GM18498 (cell line): Measurements from ENCODE around the gene IRS2.
"Not testable (repeated sequence)": the region's sequence is repeated elsewhere in the genome, so short reads cannot be mapped to it uniquely, and the experiment has no call there.

Source experiments
- ATAC-seq: cut with Tn5 transposase; IDR thresholded peaks from one replicate; pipeline ENCODE4 v1.9.1; 2021; ENCODE audit warnings: mild to moderate bottlenecking, moderate library complexity; ENCODE audit not compliant: unreplicated experiment

Gene IRS2, protein sequence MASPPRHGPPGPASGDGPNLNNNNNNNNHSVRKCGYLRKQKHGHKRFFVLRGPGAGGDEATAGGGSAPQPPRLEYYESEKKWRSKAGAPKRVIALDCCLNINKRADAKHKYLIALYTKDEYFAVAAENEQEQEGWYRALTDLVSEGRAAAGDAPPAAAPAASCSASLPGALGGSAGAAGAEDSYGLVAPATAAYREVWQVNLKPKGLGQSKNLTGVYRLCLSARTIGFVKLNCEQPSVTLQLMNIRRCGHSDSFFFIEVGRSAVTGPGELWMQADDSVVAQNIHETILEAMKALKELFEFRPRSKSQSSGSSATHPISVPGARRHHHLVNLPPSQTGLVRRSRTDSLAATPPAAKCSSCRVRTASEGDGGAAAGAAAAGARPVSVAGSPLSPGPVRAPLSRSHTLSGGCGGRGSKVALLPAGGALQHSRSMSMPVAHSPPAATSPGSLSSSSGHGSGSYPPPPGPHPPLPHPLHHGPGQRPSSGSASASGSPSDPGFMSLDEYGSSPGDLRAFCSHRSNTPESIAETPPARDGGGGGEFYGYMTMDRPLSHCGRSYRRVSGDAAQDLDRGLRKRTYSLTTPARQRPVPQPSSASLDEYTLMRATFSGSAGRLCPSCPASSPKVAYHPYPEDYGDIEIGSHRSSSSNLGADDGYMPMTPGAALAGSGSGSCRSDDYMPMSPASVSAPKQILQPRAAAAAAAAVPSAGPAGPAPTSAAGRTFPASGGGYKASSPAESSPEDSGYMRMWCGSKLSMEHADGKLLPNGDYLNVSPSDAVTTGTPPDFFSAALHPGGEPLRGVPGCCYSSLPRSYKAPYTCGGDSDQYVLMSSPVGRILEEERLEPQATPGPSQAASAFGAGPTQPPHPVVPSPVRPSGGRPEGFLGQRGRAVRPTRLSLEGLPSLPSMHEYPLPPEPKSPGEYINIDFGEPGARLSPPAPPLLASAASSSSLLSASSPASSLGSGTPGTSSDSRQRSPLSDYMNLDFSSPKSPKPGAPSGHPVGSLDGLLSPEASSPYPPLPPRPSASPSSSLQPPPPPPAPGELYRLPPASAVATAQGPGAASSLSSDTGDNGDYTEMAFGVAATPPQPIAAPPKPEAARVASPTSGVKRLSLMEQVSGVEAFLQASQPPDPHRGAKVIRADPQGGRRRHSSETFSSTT (N-terminal part only)

DNA sequence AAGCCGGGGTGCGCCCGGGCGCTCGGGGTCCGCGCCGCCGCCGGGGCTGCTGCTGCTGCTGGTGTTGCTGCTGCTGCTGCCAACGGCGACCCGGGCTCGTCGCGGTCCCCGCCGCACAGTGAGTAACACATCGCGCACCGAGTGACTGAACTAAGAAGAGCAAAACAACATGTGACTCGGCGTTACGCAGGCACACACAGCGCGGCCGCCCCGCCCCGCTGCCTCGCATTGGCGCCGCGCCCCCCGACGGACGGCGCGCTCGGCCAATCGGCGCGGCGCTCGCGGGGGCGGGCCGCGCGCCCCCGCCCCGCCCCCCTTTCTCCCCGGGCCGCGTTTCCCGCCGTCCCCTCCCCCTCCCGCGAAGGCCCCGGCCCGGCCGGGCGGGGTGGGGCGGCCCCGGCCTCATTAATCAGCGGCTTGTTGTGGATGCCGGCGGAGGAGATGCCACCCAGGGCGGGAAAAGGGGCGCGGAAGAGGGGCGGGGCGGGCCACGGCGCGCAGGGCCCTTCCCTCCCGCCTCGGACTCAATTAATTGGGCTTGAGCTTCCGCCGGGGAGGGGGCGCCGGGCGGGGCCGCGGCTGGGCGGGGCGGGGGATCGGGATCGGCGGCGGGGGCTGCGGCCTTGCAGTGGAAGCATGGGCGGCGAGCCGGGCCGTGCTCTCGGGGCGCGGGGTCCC lies at the start of gene IRS2:
Gene IRS2 (minus strand): TSS at position 127 of the 678 bp plus-strand sequence. CDS start 530 bp downstream, outside the sequence.
- peak; percentile 93 for ATAC-seq

DNA sequence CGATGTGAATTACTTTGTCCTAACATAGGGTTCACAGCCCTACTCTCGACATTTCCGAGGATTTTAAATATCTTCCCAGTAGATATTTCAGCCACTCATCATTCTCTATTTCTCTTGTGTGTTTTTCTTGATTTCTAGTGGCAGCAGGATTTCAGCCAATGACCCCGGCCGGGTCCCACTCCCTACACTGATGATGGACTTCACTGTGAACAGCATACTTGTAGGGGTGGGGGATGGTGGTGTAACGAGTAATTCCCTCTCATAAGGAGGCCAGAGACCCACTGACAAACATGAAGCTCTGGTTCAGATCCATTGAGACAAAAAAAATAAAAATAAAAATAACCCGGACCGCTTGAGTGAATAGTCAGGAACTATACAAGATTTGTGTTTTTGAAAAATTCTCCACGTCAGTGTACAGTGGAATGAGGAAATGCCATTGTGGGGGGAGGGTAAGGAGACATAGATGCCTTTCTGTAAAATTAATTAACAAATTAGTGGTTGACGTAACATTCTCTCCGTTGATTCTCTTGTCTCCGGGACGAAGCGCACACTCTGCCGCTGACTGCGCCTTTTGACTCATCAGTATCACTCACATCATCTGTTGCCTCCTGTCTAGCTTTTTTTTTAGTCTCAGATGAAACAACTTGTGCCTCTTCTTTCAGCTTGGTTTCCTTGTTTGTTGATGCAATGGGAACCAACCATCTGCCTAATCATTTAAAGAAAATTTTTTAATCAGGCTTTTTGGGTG lies 48.8 kb upstream of the IRS2 start:
- no peak for ATAC-seq

DNA sequence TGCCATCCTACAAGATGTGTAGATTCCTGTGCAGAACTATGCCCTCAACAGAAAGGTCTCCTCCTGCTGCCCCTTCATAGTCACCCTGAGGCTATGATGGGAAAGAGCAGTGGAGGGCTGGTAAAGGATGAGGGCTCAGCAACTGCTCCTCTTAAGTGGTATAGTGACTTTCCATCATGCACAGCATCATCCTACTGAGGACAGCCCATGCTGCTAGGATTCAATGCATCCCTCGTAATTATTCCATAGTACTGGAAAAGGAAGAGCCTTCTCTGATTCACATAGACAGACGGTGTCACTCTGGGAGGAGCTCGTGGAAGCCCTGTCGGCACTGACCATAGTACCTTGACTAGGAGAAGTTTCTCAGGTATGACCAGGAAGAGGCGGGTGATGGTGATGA lies 47.6 kb upstream of the IRS2 start:
- ATAC-seq = no peak

DNA sequence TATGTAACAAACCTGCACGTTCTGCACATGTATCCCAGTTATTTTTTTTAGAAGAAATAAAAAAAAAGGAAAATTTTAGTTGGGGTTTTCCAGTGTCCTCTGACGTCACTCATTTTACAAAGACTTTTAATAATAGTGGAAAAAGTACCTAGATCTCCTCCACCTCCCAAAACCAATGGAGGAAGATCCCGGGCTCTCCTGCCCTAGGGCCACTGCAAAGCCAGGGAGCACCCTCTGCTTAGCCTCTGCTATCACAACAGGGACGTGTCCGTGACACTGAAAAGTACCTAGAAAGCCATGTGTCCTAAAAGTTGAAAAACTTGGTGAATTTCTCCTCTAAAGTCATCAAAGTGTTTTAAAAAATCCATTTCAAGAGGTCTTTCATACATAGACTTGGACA lies 46.7 kb upstream of the IRS2 start:
- no peak for ATAC-seq

DNA sequence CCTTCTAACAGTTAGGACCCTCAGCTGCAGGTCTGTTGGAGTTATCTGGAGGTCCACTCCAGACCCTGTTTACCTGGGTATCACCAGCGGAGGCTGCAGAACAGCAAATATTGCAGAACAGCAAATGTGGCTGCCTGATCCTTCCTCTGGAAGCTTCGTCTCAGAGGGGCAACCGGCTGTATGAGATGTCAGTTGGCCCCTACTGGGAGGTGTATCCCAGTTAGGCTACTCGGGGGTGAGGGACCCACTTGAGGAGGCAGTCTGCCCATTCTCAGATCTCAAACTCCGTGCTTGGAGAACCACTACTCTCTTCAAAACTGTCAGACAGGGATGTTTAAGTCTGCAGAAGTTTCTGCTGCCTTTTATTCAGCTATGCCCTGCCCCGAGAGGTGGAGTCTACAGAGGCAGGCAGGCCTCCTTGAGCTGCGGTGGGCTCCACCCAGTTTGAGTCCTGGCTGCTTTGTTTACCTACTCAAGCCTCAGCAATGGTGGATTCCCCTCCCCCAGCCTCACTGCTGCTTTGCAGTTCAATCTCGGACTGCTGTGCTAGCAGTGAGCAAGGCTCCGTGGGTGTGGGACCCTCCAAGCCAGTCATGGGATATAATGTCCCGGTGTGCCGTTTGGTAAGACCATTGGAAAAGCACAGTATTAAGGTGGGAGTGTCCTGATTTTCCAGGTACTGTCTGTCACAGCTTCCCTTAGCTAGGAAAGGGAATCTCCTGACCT lies 42.4 kb upstream of the IRS2 start:
- ATAC-seq = not testable (repeated sequence)

DNA sequence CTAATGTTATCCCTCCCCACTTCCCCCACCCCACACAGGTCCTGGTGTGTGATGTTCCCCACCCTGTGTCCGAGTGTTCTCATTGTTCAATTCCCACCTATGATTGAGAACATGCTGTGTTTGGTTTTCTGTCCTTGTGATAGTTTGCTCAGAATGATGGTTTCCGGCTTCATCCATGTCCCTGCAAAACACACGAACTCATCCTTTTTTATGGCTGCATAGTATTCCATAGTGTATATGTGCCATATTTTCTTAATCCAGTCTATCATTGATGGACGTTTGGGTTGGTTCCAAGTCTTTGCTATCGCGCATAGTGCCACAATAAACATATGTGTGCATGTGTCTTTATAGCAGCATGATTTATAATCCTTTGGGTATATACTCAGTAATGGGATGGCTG lies 36.8 kb upstream of the IRS2 start:
- ATAC-seq = not testable (repeated sequence)

DNA sequence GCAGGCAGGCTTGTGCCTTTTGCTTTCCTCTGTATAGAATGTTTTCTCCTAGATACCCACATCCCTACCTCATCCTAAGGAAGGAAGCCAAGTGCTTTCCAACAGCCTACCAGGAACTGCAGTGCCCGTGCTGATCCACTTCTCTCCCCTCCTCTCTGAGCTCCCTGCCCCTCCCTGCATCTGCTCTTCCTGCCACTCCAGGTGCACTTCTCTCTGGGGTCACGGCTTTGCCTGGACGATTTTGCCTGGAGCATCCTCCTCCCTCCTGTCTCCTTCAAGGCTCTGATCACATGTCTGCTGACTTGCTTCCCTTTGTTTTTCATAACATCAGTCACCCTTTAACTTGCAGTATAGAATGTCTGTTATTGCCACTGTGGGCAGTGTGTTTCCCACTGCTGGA lies 34.7 kb upstream of the IRS2 start:
- no peak for ATAC-seq

DNA sequence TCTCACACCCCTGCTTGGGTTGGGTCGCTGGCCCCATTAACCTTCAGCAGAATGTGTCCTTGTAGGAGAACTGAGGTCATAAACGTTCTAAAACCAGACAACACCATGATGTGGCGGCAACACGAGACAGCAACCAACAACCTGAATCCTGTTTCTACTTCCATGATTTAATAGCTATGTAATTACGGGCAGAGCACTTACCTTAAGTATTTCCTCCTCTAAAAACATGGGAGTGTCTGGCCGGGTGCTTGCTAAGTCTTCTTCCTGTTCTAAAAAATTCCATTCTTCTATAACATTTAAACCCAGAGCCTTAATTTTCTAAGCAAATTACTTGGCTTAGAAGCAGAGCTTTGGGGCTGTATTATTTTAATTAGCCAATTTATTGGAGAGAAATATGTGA lies 33.5 kb upstream of the IRS2 start:
- no peak for ATAC-seq

DNA sequence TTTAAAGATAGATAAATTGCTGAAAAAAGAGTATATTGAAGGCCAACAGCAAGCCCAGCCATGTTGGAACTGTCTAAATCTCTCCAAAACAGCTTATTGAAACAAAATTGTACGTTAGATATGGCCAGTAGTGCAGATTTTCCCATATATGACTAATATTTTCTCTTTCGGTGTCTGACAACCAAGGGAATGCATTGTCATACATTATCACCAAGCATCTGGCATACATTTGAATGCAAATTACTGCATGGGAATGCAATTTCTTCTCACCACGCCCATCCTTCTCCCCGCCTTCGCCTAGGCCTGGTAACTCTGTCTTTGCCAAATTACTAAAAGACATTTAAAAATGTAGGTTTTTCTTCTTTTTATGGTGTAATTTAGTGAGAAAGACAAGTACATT lies 32.5 kb upstream of the IRS2 start:
- no peak for ATAC-seq

DNA sequence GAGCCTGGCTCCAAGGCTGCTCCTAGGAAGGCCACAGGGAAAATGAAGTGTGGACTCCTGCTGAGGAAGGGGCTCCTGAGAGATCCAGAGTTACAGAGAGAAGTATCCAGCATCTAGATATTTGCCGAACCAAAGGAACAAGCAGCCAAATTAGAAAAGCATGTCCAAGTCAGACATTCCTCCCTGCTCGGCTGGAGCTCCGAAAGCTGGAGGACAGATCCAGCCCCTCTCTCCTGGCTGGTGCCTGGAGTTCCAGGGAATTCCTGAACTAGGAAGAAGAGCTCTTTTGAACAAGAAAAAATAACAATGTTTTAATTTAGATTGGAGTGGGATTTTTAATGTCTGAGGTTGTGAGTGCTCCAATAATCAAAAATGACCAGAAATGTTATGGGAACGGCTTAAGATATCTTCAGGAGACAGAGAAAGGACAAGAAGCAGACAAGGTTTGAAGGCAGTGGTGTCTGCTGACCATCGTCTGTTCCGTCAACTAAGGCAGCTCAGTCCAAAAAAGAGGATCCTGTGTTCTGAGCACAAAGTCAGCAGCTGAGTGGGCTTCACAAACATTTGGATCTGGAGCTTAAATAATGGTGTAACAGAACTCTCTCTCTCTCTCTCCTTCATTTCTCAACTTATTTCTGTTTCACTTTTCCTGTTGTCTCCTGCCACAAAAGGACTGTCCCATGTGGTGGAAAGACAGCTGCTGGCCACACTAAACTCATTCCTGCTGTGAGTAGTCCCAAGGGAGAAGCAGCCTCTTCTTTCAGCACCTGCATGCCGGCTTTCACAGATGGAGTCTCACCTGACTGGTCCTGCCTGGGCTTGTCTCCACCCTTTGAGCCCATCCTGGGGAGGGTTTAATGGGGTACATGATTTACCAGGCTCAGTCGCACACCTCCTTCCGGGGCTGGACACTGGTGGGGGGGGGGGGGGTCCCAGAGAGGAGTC lies 31.5 kb upstream of the IRS2 start:
- ATAC-seq = no peak

DNA sequence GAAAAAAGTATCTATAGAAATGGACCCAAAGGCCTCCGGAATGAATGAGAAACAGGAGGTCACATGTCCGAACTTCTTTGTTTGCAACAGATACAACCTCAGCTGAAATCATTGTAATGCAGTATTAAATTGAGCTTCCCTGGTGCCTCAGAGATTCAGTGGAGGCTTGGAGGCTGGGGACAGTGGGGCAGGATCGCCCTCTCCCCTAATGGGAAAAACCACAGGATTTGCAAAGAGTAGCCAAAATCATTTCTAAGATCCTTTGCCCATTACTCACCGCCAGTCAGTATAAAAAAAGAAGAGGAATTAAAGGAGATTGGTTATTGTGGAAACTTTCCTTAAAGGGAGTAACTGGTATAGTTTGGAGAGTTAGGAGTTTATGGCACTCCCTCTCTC lies 30.4 kb upstream of the IRS2 start:
- no peak for ATAC-seq

DNA sequence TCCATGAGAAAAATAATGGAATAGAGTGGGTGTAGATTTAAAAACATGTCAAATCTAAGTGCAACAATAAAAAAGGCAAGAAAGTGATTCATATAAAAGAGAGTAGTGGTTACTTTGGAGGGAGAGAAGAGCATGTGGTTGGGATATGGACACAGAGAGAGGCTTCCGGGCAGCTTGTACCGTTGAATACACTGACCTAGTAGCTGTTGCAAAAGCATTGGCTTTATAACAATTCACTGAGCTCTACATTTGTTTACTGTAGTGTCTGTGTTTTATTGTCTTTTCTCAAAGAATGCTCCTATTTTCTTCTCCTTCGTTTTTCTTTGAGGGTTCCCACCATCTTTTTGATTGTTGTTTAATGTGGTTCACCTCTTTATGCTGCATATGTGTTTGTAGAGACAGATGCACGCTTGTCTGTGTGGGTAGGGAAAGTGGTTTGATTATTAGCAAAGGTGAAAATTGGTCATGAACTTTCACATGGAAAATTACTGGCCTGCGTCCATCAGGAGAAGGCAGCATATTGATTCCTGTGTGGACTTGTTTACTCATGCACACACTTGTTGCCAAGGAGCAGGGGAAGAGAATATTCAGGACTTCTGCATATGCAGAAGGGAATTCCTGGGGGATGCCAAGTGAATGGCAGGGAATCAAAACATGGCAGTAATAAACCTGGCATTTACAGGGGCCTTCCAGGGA lies 29.9 kb upstream of the IRS2 start:
- no peak for ATAC-seq

DNA sequence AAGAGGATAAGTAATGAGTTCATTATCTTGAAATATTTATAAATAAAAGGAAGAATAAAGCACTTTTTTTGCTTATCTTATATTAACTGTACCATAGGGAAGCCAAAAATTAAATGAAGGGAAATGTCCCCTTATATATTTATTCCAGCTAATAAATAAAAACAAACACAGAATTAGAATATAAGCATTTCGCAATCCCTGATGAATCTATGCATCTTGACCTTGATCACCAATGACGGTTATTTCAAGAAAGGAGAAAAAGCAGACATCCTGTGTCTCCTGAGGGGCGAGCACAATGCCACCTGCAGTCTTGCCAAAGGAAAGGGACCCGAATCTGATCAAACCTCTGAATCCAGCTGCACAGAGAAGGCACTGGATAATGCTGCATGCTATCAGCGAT lies 29.3 kb upstream of the IRS2 start:
- no peak for ATAC-seq

DNA sequence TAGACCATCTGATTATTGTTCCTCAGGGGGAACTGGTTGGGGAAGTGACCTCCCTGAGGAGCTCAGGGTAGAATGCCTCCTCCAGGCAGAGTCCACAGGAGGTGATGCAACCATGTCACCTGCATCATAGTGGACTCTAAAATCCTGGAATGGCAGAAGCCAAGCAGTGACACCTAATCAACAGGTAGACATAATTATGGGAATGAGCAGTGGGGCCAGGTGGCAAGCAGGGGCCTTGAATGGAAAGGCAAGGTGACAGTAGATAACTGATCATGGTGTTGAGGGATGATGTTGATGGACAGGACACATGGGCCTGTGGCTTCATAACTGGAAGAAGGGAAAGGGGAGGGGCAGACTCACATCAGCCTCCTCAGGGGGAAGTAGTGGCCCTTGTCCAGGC lies 27.3 kb upstream of the IRS2 start:
- ATAC-seq = no peak

DNA sequence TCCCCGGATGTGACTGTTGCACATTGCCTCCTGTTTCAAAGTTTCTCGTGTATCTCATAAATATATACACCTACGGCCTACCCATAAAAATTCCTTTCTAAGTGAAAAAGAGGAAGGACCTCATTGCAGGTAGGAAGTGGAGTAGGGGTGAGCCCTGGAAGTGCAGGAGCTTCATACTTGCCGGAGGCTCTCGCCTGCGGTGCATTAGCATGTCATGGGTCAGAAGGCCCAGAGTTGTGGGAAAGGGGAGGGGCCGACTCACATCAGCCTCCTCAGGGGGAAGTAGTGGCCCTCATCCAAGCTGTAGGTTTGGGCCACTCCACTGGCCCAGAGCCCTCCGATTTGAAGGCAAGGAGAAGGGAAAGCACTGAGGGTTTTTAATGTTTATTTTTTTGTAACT lies 26.0 kb upstream of the IRS2 start:
- ATAC-seq = no peak

DNA sequence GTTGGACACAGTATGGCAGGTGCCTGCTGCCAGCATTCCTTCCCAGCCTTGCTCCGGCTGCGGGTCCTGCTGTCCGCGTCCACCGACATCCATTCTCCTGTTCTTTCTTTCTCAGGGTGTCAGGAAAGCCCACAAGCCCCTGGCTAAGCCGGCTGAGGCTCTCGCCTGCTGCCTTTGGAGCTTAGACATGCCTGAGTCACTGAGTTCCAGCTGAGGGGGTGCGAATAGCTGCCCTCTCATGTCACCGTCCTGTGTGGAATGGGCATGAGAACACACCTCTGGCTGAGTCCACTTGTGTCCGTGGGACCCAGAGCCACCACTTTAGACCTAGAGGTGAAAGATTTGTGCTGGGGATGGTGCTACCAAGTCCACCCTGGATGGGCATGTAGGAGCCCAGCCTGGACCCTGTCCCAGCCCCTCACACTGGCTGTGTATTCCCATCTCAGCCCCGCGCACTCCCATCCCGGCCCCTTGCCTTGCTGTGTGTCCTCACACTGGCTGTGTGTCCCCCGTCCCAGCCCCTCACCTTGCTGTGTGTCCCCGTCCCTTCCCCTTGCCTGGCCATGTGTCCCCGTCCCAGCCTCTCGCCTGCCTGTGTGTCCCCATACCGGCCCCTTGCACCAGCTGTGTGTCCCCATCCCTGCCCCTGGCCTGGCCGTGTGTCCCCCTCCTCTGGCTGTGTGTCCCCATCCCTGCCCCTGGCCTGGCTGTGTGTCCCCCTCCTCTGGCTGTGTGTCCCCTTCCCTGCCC lies 24.6 kb upstream of the IRS2 start:
- ATAC-seq = no peak
